ENCODE results near the gene C17orf75.
"Not testable (repeated sequence)": the region's sequence is repeated elsewhere in the genome, so short reads cannot be mapped to it uniquely, and the experiment has no call there.

DNA sequence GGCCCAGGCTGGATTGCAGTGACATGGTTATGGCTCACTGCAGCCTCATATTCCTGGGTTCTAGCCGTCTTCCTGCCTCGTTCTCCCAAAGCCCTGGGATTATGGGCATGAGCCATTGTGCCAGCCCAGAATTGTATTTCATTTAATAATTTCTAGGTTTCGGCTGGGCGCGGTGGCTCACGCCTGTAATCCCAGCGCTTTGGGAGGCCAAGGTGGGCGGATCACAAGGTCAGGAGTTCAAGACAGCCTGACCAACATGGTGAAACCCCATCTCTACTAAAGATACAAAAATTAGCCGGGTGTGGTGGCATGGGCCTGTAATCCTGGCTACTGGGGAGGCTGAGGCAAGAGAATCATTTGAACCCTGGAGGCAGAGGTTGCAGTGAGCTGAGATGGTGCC is 10.8 kb upstream of the C17orf75 start:
- TF ChIP-seq, protein P1, sequence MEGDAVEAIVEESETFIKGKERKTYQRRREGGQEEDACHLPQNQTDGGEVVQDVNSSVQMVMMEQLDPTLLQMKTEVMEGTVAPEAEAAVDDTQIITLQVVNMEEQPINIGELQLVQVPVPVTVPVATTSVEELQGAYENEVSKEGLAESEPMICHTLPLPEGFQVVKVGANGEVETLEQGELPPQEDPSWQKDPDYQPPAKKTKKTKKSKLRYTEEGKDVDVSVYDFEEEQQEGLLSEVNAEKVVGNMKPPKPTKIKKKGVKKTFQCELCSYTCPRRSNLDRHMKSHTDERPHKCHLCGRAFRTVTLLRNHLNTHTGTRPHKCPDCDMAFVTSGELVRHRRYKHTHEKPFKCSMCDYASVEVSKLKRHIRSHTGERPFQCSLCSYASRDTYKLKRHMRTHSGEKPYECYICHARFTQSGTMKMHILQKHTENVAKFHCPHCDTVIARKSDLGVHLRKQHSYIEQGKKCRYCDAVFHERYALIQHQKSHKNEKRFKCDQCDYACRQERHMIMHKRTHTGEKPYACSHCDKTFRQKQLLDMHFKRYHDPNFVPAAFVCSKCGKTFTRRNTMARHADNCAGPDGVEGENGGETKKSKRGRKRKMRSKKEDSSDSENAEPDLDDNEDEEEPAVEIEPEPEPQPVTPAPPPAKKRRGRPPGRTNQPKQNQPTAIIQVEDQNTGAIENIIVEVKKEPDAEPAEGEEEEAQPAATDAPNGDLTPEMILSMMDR (IDR thresholded peaks at IDR 0.05; ENCODE audit: low read depth, low read length, missing input control) = not testable (repeated sequence)
- not testable (repeated sequence) for TF ChIP-seq RAD21, JUND, HNF4G, YY1 (IDR thresholded peaks at IDR 0.05)

All from liver (tissue), 3 donors.